ENCODE measurements around the gene HSPA12A. TPM values are rescaled to one million over a fixed set of nuclear protein-coding genes. Genes with fewer than 3 reads are reported as not detected.

The HSPA12A gene
- total RNA-seq, 4 donors from 2014 or later: 2.6 to 15.7 (median 6.8) TPM

DNA sequence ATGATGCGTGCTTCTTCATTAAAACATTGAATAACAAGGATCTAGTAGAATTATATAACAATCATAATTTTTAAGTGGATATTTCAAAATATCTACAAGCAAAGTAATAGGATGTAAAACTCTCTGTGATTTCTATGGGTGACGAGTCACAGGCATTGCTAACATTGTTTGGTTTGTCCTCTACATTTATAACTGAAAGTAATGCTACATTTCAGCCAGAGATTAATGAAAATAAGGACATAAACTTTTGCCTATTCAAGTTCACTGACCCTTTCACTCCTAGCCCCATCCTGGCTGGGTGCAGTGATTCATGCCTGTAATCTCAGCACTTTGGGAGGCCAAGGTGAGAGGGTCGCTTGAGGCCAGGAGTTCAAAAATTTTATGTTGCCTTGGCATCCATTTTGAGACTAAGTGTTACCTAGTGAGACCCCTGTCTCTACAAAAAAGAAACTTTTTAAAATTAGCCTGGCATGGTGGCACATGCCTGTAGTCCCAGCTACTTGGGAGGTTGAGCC, 38.4 kb upstream of the HSPA12A start:
- Histone ChIP-seq H3K27ac (no peak overlapping the region), H3K9me3 (no peaks in the 10 kb centered on the region), H3K27me3 (no peaks in the 10 kb centered on the region), H3K4me1 (no peaks in the 10 kb centered on the region), H3K36me3 (no peaks in the 10 kb centered on the region), H3K4me3 (no peak overlapping the region)
- TF ChIP-seq, protein P1, sequence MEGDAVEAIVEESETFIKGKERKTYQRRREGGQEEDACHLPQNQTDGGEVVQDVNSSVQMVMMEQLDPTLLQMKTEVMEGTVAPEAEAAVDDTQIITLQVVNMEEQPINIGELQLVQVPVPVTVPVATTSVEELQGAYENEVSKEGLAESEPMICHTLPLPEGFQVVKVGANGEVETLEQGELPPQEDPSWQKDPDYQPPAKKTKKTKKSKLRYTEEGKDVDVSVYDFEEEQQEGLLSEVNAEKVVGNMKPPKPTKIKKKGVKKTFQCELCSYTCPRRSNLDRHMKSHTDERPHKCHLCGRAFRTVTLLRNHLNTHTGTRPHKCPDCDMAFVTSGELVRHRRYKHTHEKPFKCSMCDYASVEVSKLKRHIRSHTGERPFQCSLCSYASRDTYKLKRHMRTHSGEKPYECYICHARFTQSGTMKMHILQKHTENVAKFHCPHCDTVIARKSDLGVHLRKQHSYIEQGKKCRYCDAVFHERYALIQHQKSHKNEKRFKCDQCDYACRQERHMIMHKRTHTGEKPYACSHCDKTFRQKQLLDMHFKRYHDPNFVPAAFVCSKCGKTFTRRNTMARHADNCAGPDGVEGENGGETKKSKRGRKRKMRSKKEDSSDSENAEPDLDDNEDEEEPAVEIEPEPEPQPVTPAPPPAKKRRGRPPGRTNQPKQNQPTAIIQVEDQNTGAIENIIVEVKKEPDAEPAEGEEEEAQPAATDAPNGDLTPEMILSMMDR (IDR thresholded peaks at IDR 0.05): no peak
- no peak for TF ChIP-seq POLR2A (IDR thresholded peaks at IDR 0.05)
- no peak for DNase-seq

DNA sequence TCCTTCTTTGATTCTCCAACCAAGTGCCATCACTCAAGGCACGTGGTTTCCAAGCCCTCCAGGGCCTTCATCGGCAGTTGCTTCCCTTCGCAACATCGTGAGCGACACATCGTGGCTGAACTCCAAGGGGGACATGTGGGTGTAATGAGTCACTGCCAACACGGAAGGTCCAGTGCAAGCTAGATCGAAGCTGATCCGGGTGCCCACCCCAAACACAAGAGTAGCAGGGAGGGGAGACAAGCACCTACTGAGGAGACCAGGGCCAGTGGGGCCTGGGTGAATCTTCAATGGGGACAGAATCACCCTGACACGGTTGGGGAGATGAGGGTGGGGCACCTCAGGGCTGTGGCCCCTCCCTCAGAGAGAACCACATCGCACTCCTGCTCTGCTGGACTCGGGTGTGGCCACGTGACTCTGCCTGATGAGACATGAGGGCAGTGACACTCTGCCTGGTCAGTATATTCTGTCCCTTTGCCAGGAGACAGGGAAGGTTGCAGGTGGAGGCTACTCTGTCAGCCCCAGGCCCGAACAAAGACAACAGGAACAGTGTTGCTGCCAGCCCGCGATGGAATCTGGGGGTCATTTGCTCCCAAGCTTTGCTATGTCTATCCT, 36.8 kb upstream of the HSPA12A start:
- TF ChIP-seq, protein P1 (IDR thresholded peaks at IDR 0.05): no peak
- TF ChIP-seq POLR2A (IDR thresholded peaks at IDR 0.05): no peak
- H3K36me3 ChIP-seq: no peaks in the 10 kb centered on the region
- no peak overlapping the region for H3K27ac ChIP-seq
- no peaks in the 10 kb centered on the region for H3K9me3 ChIP-seq
- H3K27me3 ChIP-seq: no peaks in the 10 kb centered on the region
- DNase-seq: no peak
- no peak overlapping the region for H3K4me3 ChIP-seq
- H3K4me1 ChIP-seq: no peaks in the 10 kb centered on the region

DNA sequence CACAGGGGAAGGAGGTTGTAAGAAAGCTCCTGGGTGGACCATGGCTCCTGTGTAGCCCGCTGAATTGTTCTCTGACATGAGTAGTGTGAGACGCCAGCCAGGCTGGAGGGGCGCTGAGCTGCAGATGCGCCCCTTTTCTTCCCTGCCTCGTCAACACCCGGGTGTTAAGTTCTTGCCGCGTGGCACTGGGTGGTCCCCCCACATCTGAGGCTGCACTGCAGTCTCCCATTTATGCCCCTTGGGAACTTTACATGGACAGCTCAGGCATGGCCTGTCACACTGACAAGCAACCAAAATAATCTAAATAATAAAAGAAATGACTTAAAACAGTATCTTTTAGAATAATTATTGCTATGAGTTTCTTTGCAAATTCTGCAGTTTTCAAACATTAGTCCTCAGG, 34.6 kb upstream of the HSPA12A start:
- H3K9me3 ChIP-seq: no peaks in the 10 kb centered on the region
- H3K27me3 ChIP-seq: no peaks in the 10 kb centered on the region
- H3K4me3 ChIP-seq: no peak overlapping the region
- TF ChIP-seq POLR2A (IDR thresholded peaks at IDR 0.05): no peak
- TF ChIP-seq, protein P1 (IDR thresholded peaks at IDR 0.05): no peak
- DNase-seq: no peak
- H3K36me3 ChIP-seq: no peaks in the 10 kb centered on the region
- no peaks in the 10 kb centered on the region for H3K4me1 ChIP-seq
- H3K27ac ChIP-seq: no peak overlapping the region

DNA sequence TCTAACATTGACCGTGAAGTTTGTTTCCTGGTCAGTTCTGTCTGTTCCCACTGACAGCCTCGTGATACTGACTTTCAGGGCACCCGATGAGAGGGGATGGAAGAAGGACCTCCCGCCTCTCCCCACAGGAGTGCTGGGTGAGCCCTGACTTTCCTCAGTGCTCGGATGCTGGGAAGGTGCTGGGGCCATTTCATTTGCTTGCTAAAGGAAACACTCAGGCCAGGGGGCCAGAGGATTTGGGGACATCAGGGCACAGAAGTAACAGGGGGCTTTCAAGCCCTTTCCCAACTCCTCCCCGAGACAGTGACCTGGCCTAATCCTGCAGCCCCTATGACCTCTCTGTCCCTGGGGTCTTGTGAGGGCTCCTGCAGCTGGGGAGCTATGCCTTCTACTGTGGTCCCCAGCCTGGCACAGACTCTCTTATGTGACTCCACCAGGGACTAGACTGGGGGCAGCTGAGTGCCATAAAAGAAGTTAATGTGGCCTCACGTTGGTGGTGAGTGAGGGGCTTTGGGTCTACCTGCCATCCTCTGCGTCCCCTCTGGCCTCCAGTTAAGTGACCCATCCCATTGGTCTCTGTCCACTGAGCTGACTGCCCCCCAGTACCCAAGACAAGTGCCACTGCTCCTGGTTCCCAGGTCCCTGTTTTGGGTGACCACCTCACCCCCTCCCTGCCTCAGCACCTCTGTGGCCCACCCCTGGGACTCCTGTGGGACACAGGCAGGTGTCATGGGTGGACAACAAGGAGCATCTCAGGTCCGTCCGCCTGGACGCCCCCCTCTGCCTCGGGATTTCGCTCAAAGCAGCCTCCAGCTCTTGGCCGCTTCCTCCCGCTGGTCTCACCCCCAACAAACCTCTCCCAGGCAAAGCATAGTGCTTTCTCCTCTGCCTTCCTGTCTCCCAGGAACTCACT, 33.4 kb upstream of the HSPA12A start:
- Histone ChIP-seq H3K4me3 (no peak overlapping the region), H3K36me3 (no peaks in the 10 kb centered on the region), H3K4me1 (no peaks in the 10 kb centered on the region), H3K27ac (no peak overlapping the region), H3K9me3 (no peaks in the 10 kb centered on the region), H3K27me3 (no peaks in the 10 kb centered on the region)
- TF ChIP-seq, protein P1 (IDR thresholded peaks at IDR 0.05): no peak
- TF ChIP-seq POLR2A (IDR thresholded peaks at IDR 0.05): no peak
- DNase-seq: no peak

DNA sequence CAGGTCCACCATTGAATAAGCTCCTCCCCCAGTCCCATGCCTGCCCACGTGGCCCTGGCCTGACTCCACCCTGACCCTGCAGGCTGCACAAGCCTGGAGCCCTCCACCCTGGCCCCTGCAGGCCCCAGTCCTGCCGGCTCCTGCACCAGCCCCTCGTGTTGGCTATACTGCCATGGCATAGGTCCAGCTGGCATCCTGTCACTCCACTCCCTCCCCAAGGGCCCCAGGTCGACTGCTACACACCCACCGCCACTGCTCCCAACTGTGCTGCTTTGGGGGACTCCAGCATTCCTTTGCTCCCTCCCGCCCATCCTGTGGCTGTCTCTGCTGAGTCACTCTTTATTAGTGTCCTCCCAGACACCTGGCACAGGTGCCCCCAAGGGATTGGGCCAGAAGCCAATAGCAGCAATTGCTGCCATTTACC, 32.4 kb upstream of the HSPA12A start:
- Histone ChIP-seq H3K27me3 (no peaks in the 10 kb centered on the region), H3K36me3 (no peaks in the 10 kb centered on the region), H3K9me3 (no peaks in the 10 kb centered on the region), H3K4me1 (no peaks in the 10 kb centered on the region), H3K4me3 (no peak overlapping the region), H3K27ac (no peak overlapping the region)
- peak in 1 of 3 donors; percentile 54 for DNase-seq
- TF ChIP-seq, protein P1 (IDR thresholded peaks at IDR 0.05): no peak
- no peak for TF ChIP-seq POLR2A (IDR thresholded peaks at IDR 0.05)

All from Peyer's patch (tissue), 4 donors.